K562 (cell line): Measurements from ENCODE around the gene TMSB10. TPM values are rescaled to one million over a fixed set of nuclear protein-coding genes. Genes with fewer than 3 reads are reported as not detected.
A peak's percentile ranks its signal among the peaks of the same experiment; 100 is the strongest.

Experiments
- ATAC-seq: fragments of 200-7000 bp; cut with Tn5 transposase; 3 replicates; pipeline ENCODE4 v1.9.1; 2020; ENCODE audit warnings: moderate library complexity
- BruUV-seq: library from RNA; stranded (reverse); fragments of 400-500 nt; replicated peaks from 2 replicates; lab custom pipeline; 2021; lab: Mats Ljungman, UMichigan
- CTCF ChIA-PET: fragments of 300-600 bp; formaldehyde crosslinking; extraction: SDS; loops from one replicate; lab custom pipeline; 2021; ENCODE audit warnings: low intra/inter-chr PET ratio; lab: Yijun Ruan, JAX
- POLR2A ChIA-PET: fragments of 300-600, 350-650 bp; sonication (Branson Sonifier 250); formaldehyde crosslinking; extraction: SDS; loops from one replicate; lab custom pipeline; 2021; ENCODE audit warnings: antibody characterized with exemption, inconsistent platforms; lab: Yijun Ruan, JAX
- DNase-seq, 4 experiments: peaks; one replicate each; pipeline versions ENCODE4 v3.0.0 to v3.0.0-alpha.2; 2011 to 2018; ENCODE audit warnings: low spot score in 3 of 4, mixed read lengths in 3 of 4; ENCODE audit errors: extremely low read depth in 1 of 4
- FAIRE-seq: peaks from 2 replicates; lab custom pipeline; 2011; peaks lifted over from hg19 to GRCh38; lab: Jason Lieb, UNC
- H2AFZ ChIP-seq: 2 replicates; pipeline ENCODE4 v1.6.0; 2011; ENCODE audit warnings: low read depth, low read length, control low read depth, inconsistent platforms
- H3K27ac ChIP-seq: fragments of 200-600 bp; 3 replicates; pipeline ENCODE4 v1.8.0; 2011; ENCODE audit warnings: low read depth, mild to moderate bottlenecking, control low read depth, inconsistent platforms, low read length, moderate library complexity, mixed read lengths; ENCODE audit errors: extremely low read depth
- H3K27me3 ChIP-seq, 2 experiments: fragments of 300-600 bp in 1 of 2; 2 replicates in 1 of 2; 3 replicates in 1 of 2; pipeline versions ENCODE4 v1.6.0 to v1.8.0; 2011; ENCODE audit warnings: inconsistent platforms in 2 of 2, low read length in 2 of 2, mild to moderate bottlenecking in 1 of 2, mixed read lengths in 1 of 2, moderate library complexity in 1 of 2; ENCODE audit not compliant: control insufficient read depth in 2 of 2, insufficient read depth in 2 of 2
- H3K36me3 ChIP-seq: fragments of 300-600 bp; 3 replicates; pipeline ENCODE4 v1.8.0; 2011; ENCODE audit warnings: mild to moderate bottlenecking, low read length, inconsistent platforms; ENCODE audit not compliant: control insufficient read depth, insufficient read depth
- H3K4me1 ChIP-seq, 2 experiments: fragments of 200-600 bp in 1 of 2; replicated peaks in 1 of 2; 2 replicates in 1 of 2; 3 replicates in 1 of 2; pipeline versions ENCODE4 v1.5.1 to v1.8.0; 2011; ENCODE audit warnings: inconsistent platforms in 2 of 2, low read length in 2 of 2, mild to moderate bottlenecking in 1 of 2, mixed read lengths in 1 of 2, moderate library complexity in 1 of 2; ENCODE audit not compliant: control insufficient read depth in 2 of 2, insufficient read depth in 2 of 2
- H3K4me2 ChIP-seq: 2 replicates; pipeline ENCODE4 v1.6.1; 2011; ENCODE audit warnings: low read length, control low read depth, inconsistent platforms, mixed read lengths; ENCODE audit not compliant: insufficient read depth
- H3K4me3 ChIP-seq: fragments of 200-600 bp; sonication (generic), shearing (Covaris generic); 2 replicates; pipeline ENCODE4 v1.5.1; 2016; ENCODE audit warnings: control low read depth, inconsistent platforms
- H3K79me2 ChIP-seq: fragments of 200-600 bp; 3 replicates; pipeline ENCODE4 v1.8.0; 2011; ENCODE audit warnings: low read length, inconsistent platforms; ENCODE audit not compliant: control insufficient read depth, insufficient read depth
- H3K9ac ChIP-seq, 2 experiments: 2 replicates each; pipeline versions ENCODE4 v1.6.0 to v1.6.1; 2011; ENCODE audit warnings: low read depth in 2 of 2, low read length in 2 of 2, control low read depth in 1 of 2, inconsistent platforms in 1 of 2, mild to moderate bottlenecking in 1 of 2, mixed read lengths in 1 of 2; ENCODE audit not compliant: insufficient read depth in 1 of 2
- H3K9me1 ChIP-seq: one replicate; pipeline ENCODE4 v1.6.0; 2011; ENCODE audit warnings: inconsistent platforms, mild to moderate bottlenecking, low read length, moderate library complexity; ENCODE audit not compliant: control insufficient read depth, insufficient read depth
- H3K9me3 ChIP-seq: replicated peaks from 2 replicates; pipeline ENCODE4 v1.5.1; 2011; ENCODE audit warnings: low read depth, low read length, inconsistent platforms; ENCODE audit not compliant: control insufficient read depth, insufficient read depth
- H4K20me1 ChIP-seq: replicated peaks from 2 replicates; pipeline ENCODE4 v1.6.1; 2011; ENCODE audit warnings: low read length, inconsistent platforms, mixed read lengths; ENCODE audit not compliant: control insufficient read depth, insufficient read depth
- ARID1B ChIP-seq: fragments of 450-650 bp; IDR thresholded peaks from 2 replicates; pipeline ENCODE4 v1.6.1; 2016; ENCODE audit warnings: antibody characterized with exemption, mild to moderate bottlenecking, inconsistent platforms
- CCNT2 ChIP-seq: IDR thresholded peaks from 2 replicates; pipeline ENCODE4 v1.6.1; 2011; ENCODE audit warnings: borderline replicate concordance, low read depth, mild to moderate bottlenecking, moderate library complexity, mixed read lengths, low read length; ENCODE audit not compliant: insufficient read length; ENCODE audit errors: extremely low read depth
- DIDO1 ChIP-seq: fragments of 450-650 bp; IDR thresholded peaks from 2 replicates; pipeline ENCODE4 v1.6.1; 2016; ENCODE audit warnings: low read depth, missing biosample characterization, missing genetic modification characterization
- EGR1 ChIP-seq: fragments of 450-650 bp; conservative IDR thresholded peaks from 2 replicates; pipeline ENCODE4 v1.6.1; 2017; ENCODE audit warnings: mild to moderate bottlenecking
- GATA2 ChIP-seq: sonication (generic); formaldehyde crosslinking; IDR thresholded peaks from 2 replicates; pipeline ENCODE4 v1.4.0; 2020; ENCODE audit warnings: mild to moderate bottlenecking, missing genetic modification reagents
- GTF2E2 ChIP-seq: fragments of 200-800 bp; sonication (Bioruptor generic); IDR thresholded peaks from 2 replicates; pipeline ENCODE4 v1.6.1; 2016; ENCODE audit warnings: missing genetic modification characterization, missing compliant biosample characterization
- HNRNPK ChIP-seq: fragments of 200-400 bp; formaldehyde crosslinking; IDR thresholded peaks from one replicate; pipeline ENCODE4 v1.6.1; 2018; ENCODE audit warnings: mild to moderate bottlenecking, low read depth, low read length; ENCODE audit not compliant: poor library complexity, severe bottlenecking
- L3MBTL2 ChIP-seq: fragments of 450-650 bp; IDR thresholded peaks from 2 replicates; pipeline ENCODE4 v1.6.1; 2016; ENCODE audit warnings: mild to moderate bottlenecking, moderate library complexity
- PCBP2 ChIP-seq: fragments of 200-400 bp; formaldehyde crosslinking; IDR thresholded peaks from 2 replicates; pipeline ENCODE4 v1.6.1; 2018; ENCODE audit warnings: low read length, low read depth, mild to moderate bottlenecking, moderate library complexity; ENCODE audit not compliant: poor library complexity, severe bottlenecking
- SAP30 ChIP-seq: fragments of 200-600 bp; sonication (generic); IDR thresholded peaks from 2 replicates; pipeline ENCODE4 v1.6.1; 2012; ENCODE audit warnings: borderline replicate concordance, low read depth, mild to moderate bottlenecking, moderate library complexity, low read length, control low read depth, inconsistent platforms; ENCODE audit not compliant: insufficient read depth, poor library complexity, severe bottlenecking
- ZNF316 ChIP-seq: fragments of 450-650 bp; IDR thresholded peaks from 2 replicates; pipeline ENCODE4 v1.6.1; 2016
- in situ Hi-C: fragments of 300-500 bp; cut with MboI; formaldehyde crosslinking; loops from 4 replicates; pipeline ENCODE4 v1.15.0; 2018; ENCODE audit warnings: inconsistent platforms, mixed read lengths
- intact Hi-C: fragments of 100-400 bp; cut with micrococcal nuclease; formaldehyde crosslinking; loops from 2 replicates; pipeline ENCODE4 v1.14.2; 2022
- polyA plus RNA-seq, 8 experiments: library from polyadenylated mRNA; depleted of rRNA in 4 of 8; stranded (reverse) in 5 of 8; unstranded in 3 of 8; fragments of >200 nt; fragmentation: Nextera tagmentation in 2 of 8; fragmentation: Illumina TruSeq in 1 of 8; extraction: Ambion mirVana in 2 of 8; extraction: Trizol in 1 of 8; gene quantifications; 2 replicates each; pipeline versions ENCODE4 v1.2.1 to v1.2.3, GENCODE V29; 2011 to 2014; ENCODE audit warnings: inconsistent platforms in 1 of 8, missing spikeins in 1 of 8
- total RNA-seq, 7 experiments: library from RNA; depleted of rRNA in 6 of 7; stranded (reverse); fragments of >200 nt in 6 of 7; fragmentation: Illumina TruSeq in 2 of 7; extraction: Trizol in 2 of 7; gene quantifications; 2 replicates each; pipeline versions ENCODE4 v1.2.1 to v1.2.3, GENCODE V29; 2011 to 2021; ENCODE audit warnings: low replicate concordance in 1 of 7
- TF ChIP-seq, protein P1 (sequence below): fragments of 450-650 bp; IDR thresholded peaks from 2 replicates; pipeline ENCODE4 v1.6.1; 2018; ENCODE audit warnings: mild to moderate bottlenecking, low read depth; ENCODE audit not compliant: partially characterized antibody
- TF ChIP-seq, protein P2 (sequence below): fragments of 450-650 bp; formaldehyde crosslinking; IDR thresholded peaks from 2 replicates; pipeline ENCODE4 v1.4.0; 2022; ENCODE audit warnings: missing genetic modification characterization
- TF ChIP-seq, protein P3 (sequence below): sonication (generic); formaldehyde crosslinking; IDR thresholded peaks from 2 replicates; pipeline ENCODE4 v1.8.0; 2022; ENCODE audit warnings: mild to moderate bottlenecking, low read depth, missing genetic modification reagents
- TF ChIP-seq, protein P4 (sequence below): fragments of 450-650 bp; IDR thresholded peaks from 2 replicates; pipeline ENCODE4 v1.6.1; 2017; ENCODE audit warnings: mild to moderate bottlenecking, moderate library complexity

The TMSB10 gene
- total and polyA plus RNA-seq, 9 of the 15 experiments (the other 6 are each of a cell fraction or from before 2014, with no cell fraction given): 382 to 2,226 (median 959) TPM

DNA sequence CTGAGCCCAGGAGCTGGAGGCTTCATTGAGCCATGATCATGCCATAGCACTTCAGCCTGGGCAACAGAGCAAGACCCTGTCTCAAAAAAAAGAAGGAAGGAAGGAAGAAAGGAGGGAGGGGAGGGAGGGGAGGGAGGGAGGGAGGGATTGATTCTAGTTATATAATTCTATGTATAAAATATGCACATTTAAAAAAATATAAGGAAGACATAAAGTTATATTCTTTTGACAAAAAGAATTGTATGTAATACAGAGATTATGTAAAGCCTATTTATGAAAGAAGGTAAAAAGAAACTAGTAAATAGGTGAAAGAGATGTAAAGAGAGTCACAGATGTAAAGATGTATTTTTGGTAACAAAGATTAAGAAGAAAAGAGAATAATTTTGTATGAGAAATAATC lies 17.6 kb downstream of the TMSB10 start:
- intact Hi-C loops: loop anchor here (10.0 kb wide), 1 partner anchor 268 kb away; no protein-coding TSS in a partner anchor

More for the DNA sequence above, 17.6 kb downstream of the TMSB10 start:
- no peak overlapping the region for H3K4me2 ChIP-seq
- in situ Hi-C loops: loop anchor here (10.0 kb wide), 1 partner anchor 382 kb away; no protein-coding TSS in a partner anchor
- H3K9me1 ChIP-seq: peaks cover 5% of the 10 kb centered on the region
- H3K27ac ChIP-seq: no peak overlapping the region
- H3K9ac ChIP-seq: no peak overlapping the region
- TF ChIP-seq PCBP2 (peak; percentile 77), CCNT2 (no peak), ARID1B (no peak), HNRNPK (peak; percentile 76), EGR1 (no peak), DIDO1 (tag) (no peak), L3MBTL2 (no peak), GATA2 (CRISPR knock-in tag) (no peak), SAP30 (no peak), GTF2E2 (tag) (no peak), ZNF316 (no peak)
- TF ChIP-seq, protein P1, sequence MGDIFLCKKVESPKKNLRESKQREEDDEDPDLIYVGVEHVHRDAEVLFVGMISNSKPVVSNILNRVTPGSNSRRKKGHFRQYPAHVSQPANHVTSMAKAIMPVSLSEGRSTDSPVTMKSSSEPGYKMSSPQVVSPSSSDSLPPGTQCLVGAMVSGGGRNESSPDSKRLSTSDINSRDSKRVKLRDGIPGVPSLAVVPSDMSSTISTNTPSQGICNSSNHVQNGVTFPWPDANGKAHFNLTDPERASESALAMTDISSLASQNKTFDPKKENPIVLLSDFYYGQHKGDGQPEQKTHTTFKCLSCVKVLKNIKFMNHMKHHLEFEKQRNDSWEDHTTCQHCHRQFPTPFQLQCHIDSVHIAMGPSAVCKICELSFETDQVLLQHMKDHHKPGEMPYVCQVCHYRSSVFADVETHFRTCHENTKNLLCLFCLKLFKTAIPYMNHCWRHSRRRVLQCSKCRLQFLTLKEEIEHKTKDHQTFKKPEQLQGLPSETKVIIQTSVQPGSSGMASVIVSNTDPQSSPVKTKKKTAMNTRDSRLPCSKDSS: no peak
- TF ChIP-seq, protein P2, sequence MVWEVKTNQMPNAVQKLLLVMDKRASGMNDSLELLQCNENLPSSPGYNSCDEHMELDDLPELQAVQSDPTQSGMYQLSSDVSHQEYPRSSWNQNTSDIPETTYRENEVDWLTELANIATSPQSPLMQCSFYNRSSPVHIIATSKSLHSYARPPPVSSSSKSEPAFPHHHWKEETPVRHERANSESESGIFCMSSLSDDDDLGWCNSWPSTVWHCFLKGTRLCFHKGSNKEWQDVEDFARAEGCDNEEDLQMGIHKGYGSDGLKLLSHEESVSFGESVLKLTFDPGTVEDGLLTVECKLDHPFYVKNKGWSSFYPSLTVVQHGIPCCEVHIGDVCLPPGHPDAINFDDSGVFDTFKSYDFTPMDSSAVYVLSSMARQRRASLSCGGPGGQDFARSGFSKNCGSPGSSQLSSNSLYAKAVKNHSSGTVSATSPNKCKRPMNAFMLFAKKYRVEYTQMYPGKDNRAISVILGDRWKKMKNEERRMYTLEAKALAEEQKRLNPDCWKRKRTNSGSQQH (CRISPR knock-in tag): no peak
- TF ChIP-seq, protein P3, sequence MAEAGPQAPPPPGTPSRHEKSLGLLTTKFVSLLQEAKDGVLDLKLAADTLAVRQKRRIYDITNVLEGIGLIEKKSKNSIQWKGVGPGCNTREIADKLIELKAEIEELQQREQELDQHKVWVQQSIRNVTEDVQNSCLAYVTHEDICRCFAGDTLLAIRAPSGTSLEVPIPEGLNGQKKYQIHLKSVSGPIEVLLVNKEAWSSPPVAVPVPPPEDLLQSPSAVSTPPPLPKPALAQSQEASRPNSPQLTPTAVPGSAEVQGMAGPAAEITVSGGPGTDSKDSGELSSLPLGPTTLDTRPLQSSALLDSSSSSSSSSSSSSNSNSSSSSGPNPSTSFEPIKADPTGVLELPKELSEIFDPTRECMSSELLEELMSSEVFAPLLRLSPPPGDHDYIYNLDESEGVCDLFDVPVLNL: no peak
- TF ChIP-seq, protein P4, sequence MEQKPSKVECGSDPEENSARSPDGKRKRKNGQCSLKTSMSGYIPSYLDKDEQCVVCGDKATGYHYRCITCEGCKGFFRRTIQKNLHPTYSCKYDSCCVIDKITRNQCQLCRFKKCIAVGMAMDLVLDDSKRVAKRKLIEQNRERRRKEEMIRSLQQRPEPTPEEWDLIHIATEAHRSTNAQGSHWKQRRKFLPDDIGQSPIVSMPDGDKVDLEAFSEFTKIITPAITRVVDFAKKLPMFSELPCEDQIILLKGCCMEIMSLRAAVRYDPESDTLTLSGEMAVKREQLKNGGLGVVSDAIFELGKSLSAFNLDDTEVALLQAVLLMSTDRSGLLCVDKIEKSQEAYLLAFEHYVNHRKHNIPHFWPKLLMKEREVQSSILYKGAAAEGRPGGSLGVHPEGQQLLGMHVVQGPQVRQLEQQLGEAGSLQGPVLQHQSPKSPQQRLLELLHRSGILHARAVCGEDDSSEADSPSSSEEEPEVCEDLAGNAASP: no peak
- no peak overlapping the region for H3K4me3 ChIP-seq
- H3K27me3 ChIP-seq: no peaks in the 10 kb centered on the region
- no peak overlapping the region for H2AFZ ChIP-seq
- ATAC-seq (no peak), DNase-seq (no peak), FAIRE-seq (no peak)
- H4K20me1 ChIP-seq: no peaks in the 10 kb centered on the region
- H3K9me3 ChIP-seq: no peaks in the 10 kb centered on the region
- ChIA-PET POLR2A (interaction anchor here (2.0 kb wide), 1 partner anchor 16 kb away, joined by 6 read pairs; no protein-coding TSS in a partner anchor), CTCF (no interaction called here)
- peaks cover 13 to 32% of the 10 kb centered on the region in 2 experiments for H3K4me1 ChIP-seq
- no TSS peak for BruUV-seq
- H3K36me3 ChIP-seq: no peaks in the 10 kb centered on the region
- no peaks in the 10 kb centered on the region for H3K79me2 ChIP-seq
